HT-29 (cell line): ENCODE results near the gene FAM13A. TPM values are rescaled to one million over a fixed set of nuclear protein-coding genes. Genes with fewer than 3 reads are reported as not detected.

Source experiments
- DNase-seq: peaks from one replicate; pipeline ENCODE4 v3.0.0-alpha.2; 2015; ENCODE audit warnings: low spot score
- total RNA-seq: library from RNA; depleted of rRNA; stranded (reverse); fragments of >200 nt; shearing (Covaris generic); gene quantifications from 2 replicates; pipeline ENCODE4 v1.2.3, GENCODE V29; 2014

FAM13A gene
- total RNA-seq, 1 experiment from 2014 or later: 6.6 TPM

DNA sequence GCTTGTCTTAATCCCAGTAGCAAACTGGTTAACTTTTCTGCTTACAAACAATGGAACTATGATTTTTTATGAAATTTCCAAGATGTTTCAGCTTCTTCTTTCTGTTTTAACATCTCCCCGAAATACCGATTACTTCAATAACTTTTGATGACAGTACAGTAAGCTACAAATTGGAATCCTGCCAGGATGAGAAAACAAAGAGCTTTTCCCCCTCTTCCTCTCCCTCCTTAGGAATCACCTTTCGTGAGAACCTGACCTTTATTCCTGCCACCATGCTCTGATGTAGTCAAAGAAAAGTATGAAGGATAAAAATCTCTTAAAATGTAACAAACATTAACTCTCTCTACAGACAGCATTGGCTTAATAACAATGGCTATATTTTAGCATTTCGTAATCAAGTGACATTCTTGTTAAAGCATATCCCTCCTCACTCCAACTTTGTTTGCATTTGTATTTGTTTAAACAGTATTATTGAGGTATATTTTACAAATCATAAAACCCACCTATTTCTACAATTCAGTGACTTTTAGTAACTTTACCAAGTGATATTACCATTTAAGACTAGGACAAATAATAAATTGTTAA lies 210.7 kb downstream of the FAM13A start:
- DNase-seq: peak; percentile 60

DNA sequence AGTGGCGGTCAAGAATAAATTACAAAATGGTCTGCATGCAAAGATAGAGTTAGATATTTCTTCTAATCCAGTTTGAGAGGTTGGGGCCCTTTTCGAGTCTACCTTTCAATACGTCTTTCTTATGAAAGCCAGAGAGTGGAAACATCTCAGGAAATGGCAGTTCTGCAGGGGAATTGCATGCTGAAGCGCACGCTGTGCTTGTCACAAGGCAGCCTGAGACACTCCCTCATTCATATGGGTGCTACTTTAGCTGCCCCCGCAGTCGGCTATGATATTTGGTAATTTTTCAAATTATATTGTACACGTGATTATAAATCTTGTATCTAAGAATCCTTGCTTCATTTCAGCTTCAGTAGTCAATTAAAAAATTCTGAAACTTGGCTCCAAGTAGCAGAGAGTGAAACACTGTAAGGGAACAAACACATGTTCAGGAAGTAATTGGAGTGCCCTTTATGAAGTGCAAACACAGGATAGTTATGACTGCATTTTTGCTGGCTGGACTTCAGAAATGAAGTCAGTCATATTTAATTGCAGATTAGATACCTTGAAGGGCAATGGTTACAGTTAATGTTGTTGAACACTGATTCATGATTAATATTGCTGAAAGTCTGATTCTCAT lies 213.8 kb downstream of the FAM13A start:
- peak; percentile 70 for DNase-seq

DNA sequence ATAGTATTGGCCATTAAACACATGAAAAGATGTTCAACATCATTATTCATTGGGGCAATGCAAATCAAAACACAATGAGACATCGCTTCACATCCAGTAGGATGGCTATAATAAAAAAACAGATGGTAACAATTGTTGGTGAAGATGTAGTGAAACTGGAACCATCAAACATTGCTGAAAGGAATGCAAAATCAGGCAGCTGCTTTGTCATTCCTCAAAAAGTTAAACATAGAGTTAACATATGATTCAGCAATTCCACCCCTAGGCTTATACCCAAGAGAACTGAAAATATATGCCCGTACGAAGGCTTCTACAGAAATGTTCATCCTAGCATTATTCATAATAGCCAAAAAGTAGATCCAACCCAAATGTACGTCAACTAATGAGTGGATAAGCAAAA lies 215.3 kb downstream of the FAM13A start:
- DNase-seq: no peak

DNA sequence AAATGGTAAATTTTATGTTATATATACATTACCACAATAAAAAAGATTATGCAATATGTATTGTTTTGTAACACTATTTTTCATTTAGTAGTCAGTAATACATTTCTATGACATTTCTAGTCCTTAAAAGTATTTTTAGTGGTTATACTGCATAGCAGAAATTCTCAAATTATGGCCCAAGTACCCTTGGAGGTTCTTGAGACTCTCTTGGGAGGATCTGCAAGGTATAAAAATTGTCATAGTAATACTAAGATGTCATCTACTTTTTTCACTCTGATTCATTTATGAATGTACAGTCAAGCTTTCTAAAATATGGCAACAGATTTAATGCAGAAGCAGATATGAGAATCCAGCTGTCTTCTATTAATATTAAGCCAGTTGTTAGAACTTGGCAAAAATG lies 220.8 kb downstream of the FAM13A start:
- no peak for DNase-seq

- no peak for DNase-seq
Observed at GRCh38 chr4:88831031-88831430, 226.0 kb downstream of the FAM13A start.

- no peak for DNase-seq
Observed at GRCh38 chr4:88830598-88830997, 226.4 kb downstream of the FAM13A start.

GRCh38 chr4:88828842-88829571 lies 228.0 kb downstream of the FAM13A start:
- no peak for DNase-seq

GRCh38 chr4:88827442-88827841 lies 229.5 kb downstream of the FAM13A start:
- no peak for DNase-seq

- DNase-seq: no peak
Observed at GRCh38 chr4:88826771-88827170, 230.2 kb downstream of the FAM13A start.

GRCh38 chr4:88825931-88826330 lies 231.1 kb downstream of the FAM13A start:
- no peak for DNase-seq

DNA sequence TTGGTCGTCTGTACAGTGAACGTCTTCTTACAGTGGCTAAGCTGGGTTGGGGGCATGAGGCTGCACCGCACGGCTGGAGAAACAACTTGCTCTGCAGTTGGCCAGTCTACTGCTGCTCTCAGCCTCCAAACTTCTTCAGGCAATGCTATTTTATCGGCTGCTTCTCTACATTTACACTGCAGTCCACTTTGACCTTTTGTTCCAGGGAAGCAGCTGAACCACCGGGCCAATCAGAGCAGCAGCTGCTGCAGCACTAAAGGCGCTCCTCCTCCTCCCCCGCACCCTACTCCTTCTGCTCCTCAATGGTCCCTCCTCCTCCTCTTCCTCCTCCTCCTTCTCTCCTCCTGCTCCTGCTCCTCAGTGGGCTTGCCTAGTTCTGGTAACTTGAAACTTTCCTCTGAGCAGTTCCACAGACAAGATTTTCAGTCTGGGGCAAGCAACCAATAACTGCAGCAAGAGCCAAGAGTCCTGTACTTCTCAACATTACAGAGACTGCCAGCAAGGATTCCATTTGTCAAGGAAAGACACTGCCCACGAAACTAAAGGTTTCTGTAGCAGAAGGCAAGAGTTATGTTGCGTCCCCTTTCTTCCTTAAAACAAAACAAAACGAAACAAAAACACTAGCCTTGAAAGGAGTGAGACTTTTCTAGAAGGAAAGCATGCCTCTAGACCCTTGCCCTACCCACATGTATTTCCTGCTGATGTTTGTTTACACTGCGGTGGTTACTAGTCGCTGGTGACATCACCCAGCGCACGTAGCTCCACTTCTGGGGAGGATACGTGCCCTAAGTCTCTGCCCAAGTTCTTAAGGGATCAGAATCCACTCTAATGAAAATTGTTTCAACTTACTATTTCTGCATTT lies 233.7 kb downstream of the FAM13A start:
- DNase-seq: peak; percentile 90

GRCh38 chr4:88822034-88822789 lies 234.8 kb downstream of the FAM13A start:
- peak; percentile 33 for DNase-seq

DNA sequence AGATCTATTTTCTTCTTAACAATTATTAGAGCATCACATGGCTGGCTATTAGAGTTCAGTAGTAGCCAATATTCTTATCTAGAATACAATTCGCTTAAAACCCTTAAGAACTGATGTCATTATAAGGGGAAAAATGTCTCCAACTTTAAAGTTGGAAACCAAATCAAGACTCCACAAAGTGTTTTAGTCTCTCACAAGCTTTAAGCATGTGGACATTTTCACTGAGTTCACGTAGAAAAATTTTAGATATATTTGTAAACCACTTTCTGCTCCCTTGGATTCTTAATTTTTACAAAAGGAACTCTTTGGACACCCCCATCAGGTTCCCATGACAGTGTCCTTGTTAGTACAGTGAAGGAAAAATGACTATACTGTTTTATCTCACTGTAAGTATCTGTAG lies 235.5 kb downstream of the FAM13A start:
- DNase-seq: no peak

- no peak for DNase-seq
Observed at GRCh38 chr4:88820698-88821415, 236.1 kb downstream of the FAM13A start.

- no peak for DNase-seq
Observed at GRCh38 chr4:88819818-88820697, 236.9 kb downstream of the FAM13A start.

GRCh38 chr4:88818631-88819470 lies 238.1 kb downstream of the FAM13A start:
- peak; percentile 79 for DNase-seq

- DNase-seq: no peak
Observed at GRCh38 chr4:88817740-88818139, 239.2 kb downstream of the FAM13A start.

- no peak for DNase-seq
Observed at GRCh38 chr4:88816360-88816759, 240.6 kb downstream of the FAM13A start.
